ENCODE results near the gene PRSS38.

PRSS38 gene

GRCh38 chr1:227886993-227887696, 71.7 kb downstream of the PRSS38 start:
- no peak for DNase-seq

DNA sequence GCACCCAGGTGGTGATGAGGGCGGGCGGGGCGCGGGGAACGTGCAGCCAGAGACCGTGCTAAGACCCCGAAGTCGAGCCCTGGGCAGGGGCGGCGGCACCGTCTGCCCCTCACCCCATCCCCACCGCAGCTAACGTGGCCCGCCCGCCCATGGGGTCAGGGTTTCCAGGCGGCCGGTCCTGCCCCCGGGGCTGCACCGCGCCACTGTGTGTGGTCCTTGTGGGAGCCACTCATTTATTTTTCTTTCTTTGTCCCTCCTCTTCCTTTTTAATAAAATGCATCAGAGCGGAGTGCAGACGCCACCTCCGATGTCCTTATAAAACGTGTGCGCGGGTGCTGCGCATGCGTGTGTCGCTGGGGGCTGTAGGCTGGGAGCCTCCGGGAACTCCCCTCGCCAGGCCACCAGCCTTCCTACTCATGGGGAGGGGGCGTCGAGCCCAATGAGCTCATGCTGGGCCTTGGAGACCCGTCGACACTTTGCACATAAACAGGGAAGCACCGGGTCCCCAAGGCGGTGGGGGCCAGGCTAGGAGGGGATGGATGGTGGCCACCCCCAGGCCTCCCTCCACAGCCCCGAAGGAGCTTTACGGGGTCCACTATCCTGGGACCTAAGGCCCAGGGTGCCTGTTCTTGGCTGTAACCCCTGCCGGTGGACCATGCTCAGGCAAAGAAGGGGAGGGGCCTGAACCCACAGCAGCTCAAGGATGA, 72.4 kb downstream of the PRSS38 start:
- DNase-seq: no peak

DNA sequence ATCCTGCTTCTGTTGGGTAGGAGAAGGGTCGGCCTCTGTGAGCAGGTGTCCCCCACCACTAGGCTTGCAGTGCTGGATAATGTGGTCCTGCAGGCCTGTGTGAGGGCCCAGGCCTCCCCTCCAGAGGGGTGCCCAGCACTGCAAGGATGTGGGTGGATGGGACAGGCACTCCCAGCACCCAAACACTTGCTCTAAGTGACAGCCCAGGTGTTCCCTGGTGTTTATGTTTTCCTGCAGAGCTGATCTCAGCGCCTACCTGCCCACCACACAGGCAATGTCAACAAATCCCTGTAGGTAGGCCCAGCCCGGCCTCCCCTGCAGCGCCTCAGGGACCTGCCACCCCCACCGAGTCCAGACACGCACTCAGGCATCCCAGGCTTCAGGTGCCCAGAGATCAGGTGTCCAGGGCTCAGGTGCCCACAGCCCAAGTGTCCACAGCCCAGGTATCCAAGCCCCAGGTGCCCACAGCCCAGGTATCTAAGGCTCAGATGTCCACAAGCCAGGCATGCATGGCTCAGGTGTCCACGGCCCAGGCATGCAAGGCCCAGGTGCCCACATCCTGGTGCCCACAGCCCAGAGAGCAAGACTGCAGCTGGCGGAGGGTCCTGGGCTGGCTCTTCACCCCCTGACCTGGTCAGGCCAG, 73.0 kb downstream of the PRSS38 start:
- DNase-seq: no peak

DNA sequence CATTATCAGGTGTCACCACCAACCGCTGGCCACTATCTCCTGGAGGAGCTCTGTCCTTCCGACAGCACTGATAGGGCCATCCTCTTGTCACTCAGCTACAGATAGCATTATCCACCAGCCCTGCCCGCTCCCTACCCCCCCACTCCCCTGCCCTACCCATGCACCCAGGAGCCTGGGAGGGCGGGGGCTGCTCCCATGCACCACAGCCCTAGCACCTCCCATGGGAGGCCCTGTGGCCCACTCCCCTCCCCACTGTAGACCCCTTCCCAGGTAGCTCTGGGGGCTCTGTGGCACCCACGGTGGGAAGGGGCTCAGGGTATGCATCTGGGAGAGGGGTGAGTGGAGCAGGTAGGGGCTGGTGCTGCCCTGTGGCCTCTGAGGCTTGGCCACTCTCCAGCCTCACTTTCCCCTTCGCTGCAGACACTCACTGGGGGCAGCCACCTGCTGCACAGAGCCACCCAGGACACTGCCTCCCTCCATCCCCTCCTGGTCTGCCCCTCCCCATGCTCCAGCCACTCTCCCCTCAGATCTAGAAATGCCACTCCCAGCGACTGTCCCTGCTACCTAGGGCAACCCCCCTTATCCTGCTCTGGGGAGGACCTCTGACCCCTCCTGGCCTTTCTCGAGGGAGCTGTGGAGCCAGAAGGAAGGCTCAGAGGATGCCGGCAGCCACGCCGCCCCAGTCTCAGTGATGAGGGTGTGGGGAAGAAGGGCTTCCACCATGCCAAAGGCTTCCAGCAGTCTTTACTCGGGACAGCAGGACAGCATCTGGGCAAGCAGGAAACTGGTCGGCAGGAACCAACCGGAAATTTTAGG, 73.8 kb downstream of the PRSS38 start:
- DNase-seq: no peak

DNA sequence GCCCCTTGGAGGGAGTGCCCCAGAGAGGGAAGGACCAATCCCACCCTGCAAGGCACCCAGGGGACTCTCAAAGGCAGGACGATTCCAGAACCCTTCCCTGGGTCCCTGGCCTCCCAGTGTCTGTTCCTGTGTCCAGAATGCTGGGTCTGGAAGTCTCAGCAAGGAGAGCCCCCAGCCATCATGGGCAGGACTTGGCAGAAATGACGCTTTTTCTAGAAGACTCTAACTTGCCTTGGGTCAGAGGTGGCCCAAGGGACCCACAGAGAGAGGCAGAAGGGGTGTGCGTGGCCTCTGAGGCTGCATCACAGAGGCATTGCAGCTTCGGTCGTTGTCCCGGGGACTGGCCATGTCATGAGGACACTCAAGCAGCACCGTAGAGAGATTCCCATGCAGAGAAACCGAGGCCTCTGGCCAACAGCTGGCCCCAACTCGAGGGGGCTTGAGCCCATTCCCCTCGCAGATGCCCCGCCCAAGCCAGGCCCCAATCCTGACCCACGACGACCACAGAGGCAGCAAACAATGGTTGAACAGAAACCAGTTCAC, 74.5 kb downstream of the PRSS38 start:
- DNase-seq: no peak

DNA sequence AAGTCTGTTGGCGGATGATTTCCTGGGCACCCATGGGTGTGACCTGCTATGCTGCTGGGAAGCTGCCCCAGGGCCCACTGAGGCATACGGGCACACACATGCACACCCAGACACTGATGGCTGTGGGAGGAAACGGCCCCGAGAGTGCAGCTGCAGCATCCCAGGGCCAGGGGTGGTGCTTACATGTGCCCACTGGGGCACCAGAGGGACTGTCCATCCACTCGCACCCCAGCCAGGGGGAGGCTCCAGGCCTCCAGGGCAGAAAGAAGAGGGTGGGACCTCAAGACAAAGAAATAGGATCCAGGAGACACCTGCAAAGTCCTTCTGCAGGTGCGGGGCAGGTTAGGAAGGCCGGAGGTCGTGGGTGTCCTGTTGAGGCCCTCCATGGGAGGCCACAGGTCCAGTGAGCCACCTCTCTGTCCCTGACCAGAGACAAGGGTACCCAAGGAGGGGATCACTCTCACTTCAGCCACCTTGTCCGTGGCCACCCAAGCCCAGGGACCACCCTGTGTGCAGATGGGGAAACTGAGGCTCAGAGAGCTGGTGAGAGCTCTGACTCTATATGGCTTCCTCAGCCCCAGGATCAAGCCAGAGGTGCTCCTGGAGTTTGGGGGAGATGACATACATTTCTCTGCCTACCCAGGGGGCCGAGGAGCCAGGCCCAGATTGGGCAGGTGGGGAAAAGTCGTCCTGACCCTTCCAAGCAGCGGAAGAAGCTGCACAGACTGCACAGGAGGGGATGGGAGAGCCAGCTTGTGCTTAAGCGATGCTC, 75.2 kb downstream of the PRSS38 start:
- no peak for DNase-seq

DNA sequence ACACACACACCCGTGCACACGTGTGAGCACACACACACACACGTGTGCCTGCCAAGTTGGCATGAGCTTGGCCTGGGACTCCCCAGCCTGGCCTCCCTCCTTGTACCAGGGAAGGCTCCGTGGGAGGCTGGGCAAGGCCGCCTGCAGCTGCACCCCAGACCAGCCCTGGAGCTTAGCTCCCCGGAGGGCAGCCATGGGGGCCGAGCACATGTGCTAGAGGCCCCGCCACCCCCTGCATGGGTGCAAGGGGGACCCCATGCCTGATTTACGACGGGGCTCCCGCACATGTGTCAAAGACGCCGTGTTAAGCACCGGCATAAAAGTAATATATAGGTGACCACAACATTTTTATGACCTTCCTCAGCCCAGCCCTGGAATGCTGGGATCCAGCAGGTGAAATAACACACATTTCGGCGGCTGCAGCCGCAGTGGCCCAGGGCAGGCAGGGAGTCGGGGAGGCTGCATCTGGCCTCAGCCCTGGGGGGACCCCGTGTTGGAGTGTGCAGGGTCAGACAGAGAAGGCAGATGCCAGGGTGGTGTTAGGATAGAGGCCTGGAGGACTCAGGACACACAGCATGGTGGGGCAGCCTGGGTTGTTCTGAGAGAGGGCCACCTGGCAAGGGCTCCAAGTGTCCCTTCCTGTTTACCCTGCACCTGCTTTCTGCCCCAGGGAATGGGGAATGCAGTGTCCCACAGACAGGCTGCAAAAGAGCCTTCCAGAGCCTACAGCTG, 75.9 kb downstream of the PRSS38 start:
- no peak for DNase-seq

DNA sequence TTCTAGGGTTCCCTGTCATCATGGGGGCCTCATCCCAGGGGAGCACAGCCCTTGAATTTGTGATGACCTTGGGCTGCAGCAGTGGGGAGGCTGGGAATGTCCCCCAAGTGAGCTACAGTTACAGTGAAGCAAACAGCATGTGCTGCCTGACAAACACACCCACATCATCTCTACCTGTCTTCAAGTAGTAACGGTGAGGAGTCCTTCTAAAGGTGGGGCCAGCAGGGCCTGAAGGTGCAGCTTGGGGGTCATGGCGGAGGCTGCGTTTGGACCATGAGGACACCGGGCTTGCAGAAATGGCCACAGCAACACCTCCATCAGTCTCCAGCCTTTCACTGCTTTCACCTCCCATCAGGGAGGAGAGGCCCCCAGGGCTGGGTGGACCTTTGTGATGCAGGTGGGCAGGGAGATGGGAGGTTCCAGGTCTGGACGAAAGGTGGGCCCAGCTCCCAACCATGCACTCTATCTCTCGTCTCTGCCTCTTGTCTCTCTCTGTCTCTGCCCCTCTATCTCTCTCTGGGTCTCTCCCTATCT, 76.5 kb downstream of the PRSS38 start:
- no peak for DNase-seq

DNA sequence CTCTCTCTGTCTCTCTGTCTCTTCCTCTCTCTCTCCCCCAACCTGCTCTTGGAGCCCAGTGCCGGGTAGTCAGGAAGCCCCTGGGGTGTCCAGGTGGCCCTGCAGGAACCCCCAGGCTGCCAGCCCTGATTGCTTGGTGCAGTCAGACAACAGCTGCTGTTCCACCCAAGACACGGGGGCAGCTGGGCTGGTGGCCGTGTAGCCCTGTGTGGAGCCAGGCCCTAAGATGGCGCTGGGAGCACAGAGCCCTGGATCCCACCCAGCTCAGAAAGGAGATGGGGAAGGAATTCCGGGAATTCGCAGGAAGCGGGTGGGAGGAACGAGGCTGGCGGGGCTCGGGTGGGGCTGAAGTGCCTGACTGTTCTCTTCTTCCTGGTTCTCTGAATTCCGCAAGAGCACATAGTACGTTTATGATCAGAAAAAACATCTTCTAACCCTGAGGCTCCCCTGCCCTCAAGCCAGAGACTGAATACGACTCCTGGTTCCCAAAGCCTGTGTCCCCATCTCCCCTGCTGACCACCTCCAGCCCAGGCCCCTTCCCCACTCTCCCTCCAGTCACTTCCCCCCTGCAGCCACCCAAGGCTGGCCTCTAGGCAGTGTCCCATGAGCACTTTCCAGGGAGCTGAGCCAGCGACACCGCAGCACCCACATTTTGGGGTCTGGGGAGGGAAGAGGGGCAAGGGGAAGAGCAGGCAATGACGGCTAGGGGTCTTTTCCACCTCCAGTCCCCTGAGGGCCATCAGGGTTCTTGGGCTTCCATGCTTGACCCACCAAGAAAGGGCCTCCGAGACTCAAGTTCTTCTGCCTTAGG, 77.2 kb downstream of the PRSS38 start:
- no peak for DNase-seq

DNA sequence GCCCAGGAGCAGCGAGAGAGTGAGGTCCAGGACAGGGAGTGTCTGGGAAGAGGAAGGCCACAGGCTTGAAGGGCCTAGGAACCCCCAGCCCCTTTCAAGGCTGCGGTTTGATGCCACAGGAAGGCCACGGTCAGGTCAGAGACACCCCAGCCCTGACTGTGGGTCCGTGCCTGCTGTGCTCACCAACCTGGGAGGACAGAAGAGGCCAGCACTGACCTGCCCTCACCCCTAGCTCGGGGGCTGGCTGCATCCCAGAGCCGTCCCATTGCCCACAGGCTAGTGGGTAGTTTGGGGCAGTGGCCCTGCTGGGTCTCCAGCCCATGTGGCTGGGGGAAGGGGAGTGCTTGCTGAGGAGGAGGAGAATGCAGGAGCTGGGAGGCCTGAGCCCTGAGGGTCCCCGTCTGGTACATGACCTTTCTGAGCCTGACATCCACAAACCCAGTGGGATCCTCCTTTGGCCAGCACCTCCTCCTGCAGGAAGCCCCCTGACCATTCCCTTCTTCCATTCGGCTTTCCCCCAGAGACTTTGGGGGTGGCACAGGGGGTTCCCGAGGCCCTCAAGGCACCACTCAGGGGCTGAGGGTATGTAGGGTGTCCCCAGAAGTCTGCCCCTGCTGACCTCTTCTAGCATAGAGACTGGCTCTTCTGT, 77.9 kb downstream of the PRSS38 start:
- DNase-seq: no peak

- no peak for DNase-seq
These were observed 78.7 kb downstream of the PRSS38 start for GRCh38 chr1:227893949-227894721.

DNA sequence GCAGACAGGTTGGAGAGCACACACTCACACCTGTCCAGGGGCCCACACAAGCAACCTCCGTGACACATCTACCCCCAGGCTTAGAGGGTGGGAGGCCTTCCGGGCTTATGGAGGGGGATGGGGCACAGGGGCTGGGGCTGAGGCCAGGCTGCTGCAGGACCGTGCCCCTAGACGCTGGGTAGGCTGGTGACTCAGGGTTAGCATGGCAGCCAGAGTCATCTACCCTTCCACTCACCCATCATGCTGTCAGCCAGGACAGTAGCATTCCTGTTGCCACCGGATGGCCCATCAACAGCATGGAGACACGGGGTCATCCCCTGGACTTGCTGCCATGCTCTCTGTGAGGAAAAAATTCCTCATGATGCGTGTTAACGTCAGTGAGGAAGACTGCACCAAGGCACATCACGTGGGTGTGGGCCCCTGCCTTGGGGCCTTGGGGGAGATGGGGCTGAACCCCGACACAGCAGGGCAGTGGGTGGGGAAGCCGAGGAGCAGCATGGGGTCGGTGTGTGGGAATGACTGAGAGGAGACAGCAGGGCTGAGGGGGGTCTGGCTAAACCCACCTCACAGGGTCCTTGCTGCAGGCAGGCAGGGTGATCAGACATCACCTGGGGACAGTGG, 79.5 kb downstream of the PRSS38 start:
- no peak for DNase-seq

Measured in NCI-H2081 (cell line).